ENCODE data around the gene ITM2B.

ITM2B gene

GRCh38 chr13:48317511-48318376 is 84.7 kb downstream of the ITM2B start:
- H3K56ac ChIP-seq (ENCODE audit: low read length): peak overlapping the region; percentile 3
- no CpG with 5 or more reads among the region's 41 CpGs for WGBS (ENCODE audit: extremely low coverage, insufficient coverage, low lambda C conversion rate)

GRCh38 chr13:48318377-48318811 is 85.4 kb downstream of the ITM2B start:
- Histone ChIP-seq H3K56ac (ENCODE audit: low read length) (peak overlapping the region; percentile 3), H3K4me2 (ENCODE audit: low read length) (no peak overlapping the region), H2AK5ac (ENCODE audit: low read length) (no peak overlapping the region), H4K5ac (ENCODE audit: low read length) (no peak overlapping the region), H2BK15ac (replicated peaks; ENCODE audit: low read depth) (no peak overlapping the region), H3K4me3 (ENCODE audit: low read length) (no peak overlapping the region), H3K4ac (ENCODE audit: low read depth, low read length) (no peak overlapping the region), H3K36me3 (ENCODE audit: control insufficient read depth, insufficient read depth, low read length) (no peaks in the 10 kb centered on the region), H4K8ac (ENCODE audit: low read depth, low read length) (no peak overlapping the region), H3K4me1 (ENCODE audit: control insufficient read depth, low read depth, low read length) (no peaks in the 10 kb centered on the region), H3K27me3 (ENCODE audit: insufficient read depth, low read length, poor library complexity) (no peaks in the 10 kb centered on the region), H3K18ac (ENCODE audit: low read length) (no peak overlapping the region), H3K79me1 (ENCODE audit: low read length) (no peaks in the 10 kb centered on the region), H3K9ac (ENCODE audit: low read length) (no peak overlapping the region), H2BK120ac (ENCODE audit: low read depth, low read length) (no peak overlapping the region), H3K79me2 (ENCODE audit: control insufficient read depth, insufficient read depth, low read length) (no peaks in the 10 kb centered on the region), H3K23ac (ENCODE audit: low read length) (no peak overlapping the region), H3K27ac (ENCODE audit: low read depth, low read length) (no peak overlapping the region), H2BK5ac (ENCODE audit: low read length) (no peak overlapping the region)
- no peak for DNase-seq
- no CpG with 5 or more reads among the region's 28 CpGs for WGBS (ENCODE audit: extremely low coverage, insufficient coverage, low lambda C conversion rate)

More at GRCh38 chr13:48317511-48318376, 84.7 kb downstream of the ITM2B start:
- no peak overlapping the region for H4K8ac ChIP-seq (ENCODE audit: low read depth, low read length)
- no peak overlapping the region for H4K5ac ChIP-seq (ENCODE audit: low read length)
- H3K36me3 ChIP-seq (ENCODE audit: control insufficient read depth, insufficient read depth, low read length): no peaks in the 10 kb centered on the region
- H2BK5ac ChIP-seq (ENCODE audit: low read length): no peak overlapping the region
- no peaks in the 10 kb centered on the region for H3K79me1 ChIP-seq (ENCODE audit: low read length)
- H2BK120ac ChIP-seq (ENCODE audit: low read depth, low read length): no peak overlapping the region
- DNase-seq: no peak
- no peak overlapping the region for H3K27ac ChIP-seq (ENCODE audit: low read depth, low read length)
- H3K23ac ChIP-seq (ENCODE audit: low read length): no peak overlapping the region
- no peak overlapping the region for H3K9ac ChIP-seq (ENCODE audit: low read length)
- no peak overlapping the region for H2AK5ac ChIP-seq (ENCODE audit: low read length)
- H3K18ac ChIP-seq (ENCODE audit: low read length): no peak overlapping the region
- no peaks in the 10 kb centered on the region for H3K79me2 ChIP-seq (ENCODE audit: control insufficient read depth, insufficient read depth, low read length)
- no peaks in the 10 kb centered on the region for H3K4me1 ChIP-seq (ENCODE audit: control insufficient read depth, low read depth, low read length)
- no peak overlapping the region for H3K4me3 ChIP-seq (ENCODE audit: low read length)
- no peak overlapping the region for H3K4me2 ChIP-seq (ENCODE audit: low read length)
- no peaks in the 10 kb centered on the region for H3K27me3 ChIP-seq (ENCODE audit: insufficient read depth, low read length, poor library complexity)
- no peak overlapping the region for H3K4ac ChIP-seq (ENCODE audit: low read depth, low read length)
- H2BK15ac ChIP-seq (replicated peaks; ENCODE audit: low read depth): no peak overlapping the region

GRCh38 chr13:48318821-48319511 is 86.0 kb downstream of the ITM2B start:
- no CpG with 5 or more reads among the region's 47 CpGs for WGBS (ENCODE audit: extremely low coverage, insufficient coverage, low lambda C conversion rate)
- H3K4me3 ChIP-seq (ENCODE audit: low read length): no peak overlapping the region
- no peaks in the 10 kb centered on the region for H3K27me3 ChIP-seq (ENCODE audit: insufficient read depth, low read length, poor library complexity)
- DNase-seq: no peak
- H3K4me1 ChIP-seq (ENCODE audit: control insufficient read depth, low read depth, low read length): no peaks in the 10 kb centered on the region
- H4K8ac ChIP-seq (ENCODE audit: low read depth, low read length): no peak overlapping the region
- no peak overlapping the region for H3K27ac ChIP-seq (ENCODE audit: low read depth, low read length)
- no peak overlapping the region for H2BK5ac ChIP-seq (ENCODE audit: low read length)
- no peaks in the 10 kb centered on the region for H3K79me1 ChIP-seq (ENCODE audit: low read length)
- H3K23ac ChIP-seq (ENCODE audit: low read length): no peak overlapping the region
- no peaks in the 10 kb centered on the region for H3K79me2 ChIP-seq (ENCODE audit: control insufficient read depth, insufficient read depth, low read length)
- H3K4me2 ChIP-seq (ENCODE audit: low read length): no peak overlapping the region
- no peak overlapping the region for H2BK15ac ChIP-seq (replicated peaks; ENCODE audit: low read depth)
- H2BK120ac ChIP-seq (ENCODE audit: low read depth, low read length): no peak overlapping the region
- H3K4ac ChIP-seq (ENCODE audit: low read depth, low read length): no peak overlapping the region
- no peak overlapping the region for H2AK5ac ChIP-seq (ENCODE audit: low read length)
- H4K5ac ChIP-seq (ENCODE audit: low read length): no peak overlapping the region
- H3K56ac ChIP-seq (ENCODE audit: low read length): no peak overlapping the region
- H3K18ac ChIP-seq (ENCODE audit: low read length): no peak overlapping the region
- H3K9ac ChIP-seq (ENCODE audit: low read length): no peak overlapping the region
- H3K36me3 ChIP-seq (ENCODE audit: control insufficient read depth, insufficient read depth, low read length): no peaks in the 10 kb centered on the region
